Fibroblast of the conjunctiva (primary cell): ENCODE data around the gene NIP7.

Experiments used
- DNase-seq: peaks from one replicate; pipeline ENCODE4 v3.0.0-alpha.2; 2010; ENCODE audit warnings: low read depth

NIP7 gene

DNA sequence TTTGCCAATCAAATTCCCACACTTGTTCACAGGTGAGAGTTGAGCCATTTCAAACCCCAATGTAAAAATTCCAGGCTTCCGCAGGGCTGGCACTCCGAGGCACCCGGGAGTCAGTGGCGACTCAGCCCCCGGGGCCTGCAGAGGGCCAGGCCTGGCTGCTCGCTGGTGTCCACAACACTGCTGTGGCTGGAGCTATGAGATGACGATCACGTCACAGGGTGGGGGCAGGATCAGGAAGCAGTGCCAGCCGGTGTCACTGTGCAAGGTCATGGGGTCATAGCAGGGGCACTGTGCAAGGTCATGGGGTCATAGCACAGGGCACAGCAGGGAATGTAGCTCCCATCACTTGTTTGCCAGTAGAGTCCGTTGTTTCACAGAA, 20.7 kb upstream of the NIP7 start:
- no peak for DNase-seq

DNA sequence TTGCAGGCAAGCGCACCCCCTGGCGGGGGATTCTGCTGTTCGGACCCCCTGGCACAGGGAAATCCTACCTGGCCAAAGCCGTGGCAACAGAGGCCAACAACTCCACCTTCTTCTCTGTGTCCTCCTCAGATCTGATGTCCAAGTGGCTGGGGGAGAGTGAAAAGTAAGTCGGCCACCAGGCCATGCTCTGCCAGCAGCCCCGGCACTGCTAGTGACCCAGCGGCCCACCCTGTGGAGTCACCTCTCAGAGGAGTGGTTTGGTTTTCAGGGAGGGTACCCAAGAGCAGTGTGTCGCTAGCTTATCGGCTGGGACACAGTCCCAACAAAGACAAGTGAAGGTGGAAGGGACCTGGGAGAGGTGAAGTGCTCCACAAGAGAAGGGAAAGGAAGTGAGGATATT, 20.2 kb upstream of the NIP7 start:
- no peak for DNase-seq

DNA sequence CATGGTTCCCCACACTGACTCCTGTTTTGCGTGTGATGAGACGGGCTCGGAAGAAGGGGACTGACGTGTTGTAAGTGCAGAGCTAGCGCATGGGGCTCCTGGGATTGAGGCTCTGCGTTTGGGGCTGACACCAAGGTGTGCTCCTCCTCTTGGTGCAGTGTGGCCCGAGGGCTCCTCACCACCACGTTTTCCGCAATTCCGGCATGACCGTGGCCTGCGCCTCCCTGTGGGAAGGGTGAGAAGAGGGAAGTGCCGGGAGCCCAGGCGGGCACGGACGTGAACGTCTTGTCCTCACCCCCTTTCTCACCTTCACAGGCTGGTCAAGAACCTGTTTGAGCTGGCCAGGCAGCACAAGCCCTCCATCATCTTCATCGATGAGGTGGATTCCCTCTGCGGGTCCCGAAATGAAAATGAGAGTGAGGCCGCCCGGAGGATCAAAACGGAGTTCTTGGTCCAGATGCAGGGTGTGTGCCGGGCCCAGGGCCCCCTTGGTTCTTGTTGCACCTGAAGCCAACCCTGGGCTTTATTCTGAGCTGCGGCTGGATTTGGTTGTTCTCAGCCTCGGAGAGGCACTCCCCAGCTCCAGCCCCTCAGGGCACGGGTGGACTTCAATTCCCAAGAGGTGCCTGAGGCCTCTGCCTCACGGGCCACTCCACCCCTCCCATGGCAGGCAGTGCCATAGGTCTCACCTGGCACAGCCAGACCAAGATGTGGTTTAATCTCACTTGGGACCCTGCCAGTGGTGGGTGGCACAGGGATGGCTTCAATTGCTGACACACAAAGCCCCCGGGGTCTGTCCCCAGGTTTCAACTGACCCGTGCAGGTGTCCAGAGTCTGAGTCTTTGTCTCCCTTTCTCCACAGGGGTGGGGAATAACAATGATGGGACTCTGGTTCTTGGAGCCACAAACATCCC, 19.5 kb upstream of the NIP7 start:
- no peak for DNase-seq

DNA sequence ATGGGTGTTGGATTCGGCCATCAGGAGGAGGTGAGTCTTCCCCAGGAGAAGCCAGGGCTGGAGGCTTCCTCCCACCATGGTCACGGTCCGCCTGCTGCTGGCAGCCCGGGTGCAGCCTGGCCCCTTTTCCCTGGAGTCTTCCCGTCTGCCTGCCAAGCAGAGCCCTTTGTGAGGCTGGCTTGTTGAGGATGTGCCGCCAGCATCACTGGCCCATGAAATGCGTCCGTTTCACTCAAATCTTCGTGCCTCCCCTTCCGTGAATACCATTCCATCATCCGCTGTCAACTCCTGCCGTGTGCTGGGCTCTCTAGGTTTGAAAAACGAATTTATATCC, 18.9 kb upstream of the NIP7 start:
- DNase-seq, result no peak

DNA sequence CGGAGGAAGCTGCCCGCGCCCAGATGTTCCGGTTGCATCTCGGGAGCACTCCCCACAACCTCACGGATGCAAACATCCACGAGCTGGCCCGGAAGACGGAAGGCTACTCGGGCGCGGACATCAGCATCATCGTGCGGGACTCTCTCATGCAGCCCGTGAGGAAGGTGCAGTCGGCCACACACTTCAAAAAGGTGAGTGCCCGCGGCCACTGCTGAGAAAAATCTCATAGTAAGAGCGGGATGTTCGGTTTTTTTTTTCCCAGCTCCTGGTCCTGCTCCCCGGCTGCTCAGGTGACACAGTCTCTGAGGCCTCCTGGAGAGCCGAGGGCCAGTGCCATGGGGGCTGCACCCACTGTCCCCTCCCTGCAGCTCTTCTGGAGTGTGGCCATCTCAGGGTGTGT, 18.5 kb upstream of the NIP7 start:
- no peak for DNase-seq

DNA sequence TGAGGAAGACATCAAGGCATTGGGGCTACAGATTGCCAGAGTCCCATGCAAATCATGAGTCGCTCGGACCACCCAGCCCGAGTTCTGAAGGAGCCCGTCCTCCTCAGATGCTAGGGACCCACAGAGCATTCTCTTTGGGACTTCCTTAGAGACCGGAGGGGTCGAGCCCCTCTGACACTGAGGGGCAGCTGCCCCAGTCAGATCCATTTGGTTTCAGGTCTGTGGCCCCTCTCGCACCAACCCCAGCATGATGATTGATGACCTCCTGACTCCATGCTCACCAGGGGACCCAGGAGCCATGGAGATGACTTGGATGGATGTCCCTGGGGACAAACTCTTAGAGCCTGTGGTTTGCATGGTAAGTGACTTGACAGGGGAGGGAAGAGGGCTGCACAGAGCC, 17.2 kb upstream of the NIP7 start:
- DNase-seq, result no peak

DNA sequence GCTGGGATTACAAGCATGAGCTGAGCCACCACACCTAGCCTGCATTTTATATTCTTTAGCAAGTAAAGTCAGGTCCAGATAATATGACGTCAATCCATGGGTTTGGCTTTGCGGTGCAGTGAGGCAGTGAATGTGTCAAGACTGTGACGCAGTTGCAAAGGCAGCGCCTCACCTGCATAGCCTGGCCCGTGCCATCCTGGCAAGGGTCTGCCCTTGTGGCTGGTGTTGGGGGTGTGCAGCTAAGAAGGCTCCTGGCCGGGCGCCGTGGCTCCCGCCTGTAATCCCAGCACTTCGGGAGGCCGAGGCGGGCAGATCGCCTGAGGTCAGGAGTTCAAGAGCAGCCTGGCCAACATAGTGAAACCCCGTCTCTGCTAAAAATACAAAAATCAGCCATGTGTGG, 16.2 kb upstream of the NIP7 start:
- no peak for DNase-seq

DNA sequence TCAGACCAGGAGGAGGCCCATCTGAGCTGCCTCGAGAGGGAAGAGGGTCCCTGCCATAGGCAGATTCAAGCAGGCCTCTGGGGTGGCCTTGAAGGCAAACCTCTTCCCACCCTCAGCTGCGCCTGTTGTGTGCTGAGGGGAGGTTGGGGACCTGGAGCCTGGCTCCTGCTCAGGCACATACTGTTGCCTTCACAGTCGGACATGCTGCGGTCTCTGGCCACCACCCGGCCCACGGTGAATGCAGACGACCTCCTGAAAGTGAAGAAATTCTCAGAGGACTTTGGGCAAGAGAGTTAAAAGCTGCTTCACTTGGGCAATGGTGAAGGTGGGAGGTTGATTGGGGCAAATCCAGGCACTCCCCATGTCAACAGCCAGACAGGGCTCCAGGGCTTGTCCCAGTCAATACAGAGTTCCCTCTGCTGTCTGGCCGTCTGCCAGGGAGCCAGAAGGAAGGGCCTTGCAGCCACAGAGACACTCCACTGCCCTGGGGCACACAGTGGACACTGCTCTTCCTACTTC, 15.5 kb upstream of the NIP7 start:
- DNase-seq, result no peak

DNA sequence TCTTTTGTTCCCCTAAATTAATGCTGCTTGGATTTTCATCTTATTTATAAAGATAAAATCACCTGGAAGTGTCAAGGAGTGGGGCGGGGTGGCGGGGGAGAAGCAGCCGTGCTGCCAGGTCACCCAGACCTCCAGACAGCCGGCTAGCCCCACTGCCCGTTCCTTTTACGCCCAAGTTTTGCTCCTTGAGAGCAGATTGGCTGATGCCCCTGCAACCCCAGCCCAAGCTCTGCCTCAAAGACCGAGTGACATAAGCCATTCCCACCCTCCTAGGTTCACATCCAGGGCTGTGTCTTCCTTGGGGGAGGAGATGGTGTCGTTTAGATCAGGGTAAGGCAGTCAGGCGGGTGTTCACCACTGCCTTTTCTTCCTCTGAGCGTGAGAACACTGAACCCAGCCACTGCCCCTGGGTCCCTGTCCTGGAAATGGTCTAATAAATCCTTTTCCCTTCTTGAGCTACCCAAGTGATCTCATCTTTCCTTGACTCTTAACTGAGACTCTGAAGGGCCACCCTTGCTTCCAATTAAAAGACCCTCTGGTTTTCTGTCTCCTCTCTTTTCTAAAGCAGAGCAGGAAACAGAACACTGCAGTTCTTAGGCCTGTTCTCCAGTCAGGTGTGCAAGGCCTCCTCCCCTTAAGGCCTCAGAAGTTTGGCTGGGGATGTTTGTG, 14.9 kb upstream of the NIP7 start:
- no peak for DNase-seq

DNA sequence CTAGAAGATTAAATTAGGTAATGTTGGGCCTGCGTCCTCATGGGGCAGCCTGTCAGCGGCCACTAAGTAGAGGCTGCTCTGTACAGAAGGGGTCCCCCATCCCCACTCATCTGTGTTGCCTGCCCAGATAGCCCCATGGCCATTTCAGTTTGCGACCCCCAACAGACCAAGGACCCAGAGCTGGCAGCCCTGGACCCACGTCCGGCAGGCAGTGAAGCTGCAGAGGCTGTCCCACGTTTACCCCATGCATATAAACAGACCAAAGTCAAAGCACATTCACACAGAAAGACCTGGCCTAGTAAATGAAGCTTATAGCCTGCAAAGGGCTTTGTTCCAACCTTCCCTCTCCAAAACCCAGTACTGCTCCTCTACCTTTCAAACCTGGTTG, 13.8 kb upstream of the NIP7 start:
- no peak for DNase-seq

DNA sequence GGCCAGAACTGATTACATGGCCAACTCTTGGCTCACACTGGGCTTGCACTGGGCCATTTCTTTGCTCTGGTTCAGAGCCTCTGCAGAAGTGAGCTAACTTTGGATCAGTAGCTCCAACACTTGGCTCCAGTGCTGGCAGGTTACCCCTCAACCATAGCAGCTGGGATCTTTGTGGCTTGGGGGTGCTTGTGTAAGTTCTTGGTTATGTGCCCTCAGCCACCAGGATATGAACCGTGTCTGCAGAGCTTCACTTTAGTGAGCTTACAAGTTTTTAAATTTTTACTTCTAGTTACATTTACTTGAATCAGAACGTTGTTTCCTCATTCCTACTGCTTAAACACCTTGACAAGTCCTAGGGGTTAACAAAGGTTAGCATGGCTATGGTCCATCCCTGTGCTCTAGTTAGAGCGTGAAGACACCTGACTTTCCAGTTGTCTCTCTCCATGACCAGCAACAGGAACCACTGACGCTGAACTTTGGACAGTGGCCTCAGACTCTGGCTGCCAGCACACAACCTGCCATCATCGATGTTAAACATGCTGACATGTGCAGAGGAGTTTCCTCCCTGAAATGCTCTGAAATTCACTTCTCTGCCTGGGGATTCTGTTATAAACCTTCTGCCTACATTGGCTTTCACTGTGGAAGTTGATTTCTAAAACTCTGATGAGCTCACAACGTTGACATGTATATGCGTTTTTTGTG, 13.2 kb upstream of the NIP7 start:
- no peak for DNase-seq

DNA sequence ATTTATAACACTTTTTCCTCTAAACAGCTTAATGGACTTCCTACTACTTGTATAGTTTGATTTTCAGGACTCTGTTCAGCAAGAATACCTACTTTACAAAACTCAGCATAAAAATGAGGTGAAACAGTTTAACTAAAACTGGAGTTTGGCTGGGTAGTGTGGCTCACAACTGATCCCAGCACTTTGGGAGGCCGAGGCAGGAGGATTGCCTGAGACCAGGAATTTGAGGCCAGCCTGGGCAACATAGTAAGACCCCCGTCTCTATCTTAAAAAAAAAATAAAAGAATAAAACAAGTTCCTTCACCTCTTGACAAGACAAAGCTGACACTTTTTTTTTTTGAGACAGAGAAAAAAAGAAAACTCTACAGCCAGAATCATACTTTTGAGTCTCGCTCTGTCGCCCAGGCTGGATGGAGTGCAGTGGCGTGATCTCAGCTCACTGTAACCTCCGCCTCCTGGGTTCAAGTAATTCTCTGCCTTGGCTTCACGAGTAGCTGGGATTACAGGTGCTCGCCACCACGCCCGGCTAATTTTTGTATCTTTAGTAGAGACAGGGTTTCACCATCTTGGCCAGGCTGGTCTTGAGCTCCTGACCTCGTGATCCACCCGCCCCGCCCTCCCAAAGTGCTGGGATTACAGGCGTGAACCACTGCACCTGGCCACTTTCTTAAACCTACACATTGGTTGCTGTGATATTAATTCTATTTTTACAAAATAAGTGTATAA, 11.8 kb upstream of the NIP7 start:
- no peak for DNase-seq

DNA sequence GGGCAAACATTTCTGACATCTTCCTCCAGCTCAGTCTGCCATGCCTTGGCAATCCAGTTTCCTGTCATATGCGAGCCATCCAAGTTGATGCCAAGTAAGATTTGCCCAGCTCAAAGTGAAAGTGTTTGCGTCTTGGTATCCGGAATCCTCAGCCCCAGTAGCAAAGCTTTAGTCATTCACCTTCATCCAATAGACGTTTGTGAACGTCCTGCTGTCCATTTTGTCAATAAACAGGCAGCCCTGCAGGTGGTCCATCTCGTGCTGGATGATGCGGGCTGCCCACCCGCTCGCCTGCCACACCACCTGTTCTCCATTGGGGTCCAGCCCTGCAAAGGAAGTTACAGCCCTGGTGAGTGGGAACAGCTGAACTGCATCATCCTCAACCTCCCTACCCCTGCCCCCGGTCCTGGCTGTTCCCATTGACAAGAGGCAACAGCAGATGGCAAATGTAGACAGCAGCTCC, 10.7 kb upstream of the NIP7 start:
- no peak for DNase-seq

DNA sequence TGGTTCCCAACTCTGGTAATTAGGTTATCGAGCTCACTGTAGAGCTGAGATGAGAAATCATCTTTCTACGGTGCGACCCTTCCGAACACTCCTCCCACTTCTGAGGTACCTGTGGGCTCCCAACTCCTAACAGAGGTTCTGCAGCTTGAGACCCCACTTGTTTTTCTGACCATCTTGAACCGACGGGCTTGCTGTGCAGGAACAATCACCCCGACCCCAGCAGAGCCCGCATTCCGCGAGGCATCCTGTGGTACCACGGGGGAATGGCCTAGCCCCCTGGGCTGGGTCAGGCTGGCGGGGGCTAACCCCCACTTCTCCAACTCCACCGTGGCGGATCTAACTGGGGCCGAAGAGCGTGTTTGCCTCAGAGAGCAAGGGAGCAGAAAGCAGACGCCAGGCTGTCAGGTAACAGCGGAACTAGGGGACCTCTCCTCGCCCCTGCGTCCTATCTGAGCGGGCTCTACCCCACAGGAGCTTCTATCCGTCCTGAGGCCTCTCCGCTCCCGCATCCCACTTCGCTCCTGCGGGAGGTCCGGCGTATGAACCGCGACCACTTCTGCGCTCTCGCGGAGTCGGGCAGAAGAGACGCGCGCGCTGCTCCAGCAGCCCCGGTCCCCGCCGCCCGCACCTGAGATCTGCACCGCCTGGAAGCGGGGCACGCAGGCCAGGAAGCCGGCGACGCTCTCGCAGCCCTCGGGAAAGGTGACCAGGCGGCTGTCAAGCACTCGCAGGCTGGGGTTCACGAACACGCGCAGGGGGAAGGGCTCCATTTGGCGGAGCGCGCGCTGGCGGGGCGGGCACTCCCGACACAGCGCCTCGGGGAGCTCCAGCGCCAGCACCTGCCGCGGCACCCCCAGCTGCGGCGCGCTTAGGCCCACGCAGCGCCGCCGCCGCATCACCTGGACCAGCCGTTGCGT, 9.9 kb upstream of the NIP7 start:
- DNase-seq, result no peak

DNA sequence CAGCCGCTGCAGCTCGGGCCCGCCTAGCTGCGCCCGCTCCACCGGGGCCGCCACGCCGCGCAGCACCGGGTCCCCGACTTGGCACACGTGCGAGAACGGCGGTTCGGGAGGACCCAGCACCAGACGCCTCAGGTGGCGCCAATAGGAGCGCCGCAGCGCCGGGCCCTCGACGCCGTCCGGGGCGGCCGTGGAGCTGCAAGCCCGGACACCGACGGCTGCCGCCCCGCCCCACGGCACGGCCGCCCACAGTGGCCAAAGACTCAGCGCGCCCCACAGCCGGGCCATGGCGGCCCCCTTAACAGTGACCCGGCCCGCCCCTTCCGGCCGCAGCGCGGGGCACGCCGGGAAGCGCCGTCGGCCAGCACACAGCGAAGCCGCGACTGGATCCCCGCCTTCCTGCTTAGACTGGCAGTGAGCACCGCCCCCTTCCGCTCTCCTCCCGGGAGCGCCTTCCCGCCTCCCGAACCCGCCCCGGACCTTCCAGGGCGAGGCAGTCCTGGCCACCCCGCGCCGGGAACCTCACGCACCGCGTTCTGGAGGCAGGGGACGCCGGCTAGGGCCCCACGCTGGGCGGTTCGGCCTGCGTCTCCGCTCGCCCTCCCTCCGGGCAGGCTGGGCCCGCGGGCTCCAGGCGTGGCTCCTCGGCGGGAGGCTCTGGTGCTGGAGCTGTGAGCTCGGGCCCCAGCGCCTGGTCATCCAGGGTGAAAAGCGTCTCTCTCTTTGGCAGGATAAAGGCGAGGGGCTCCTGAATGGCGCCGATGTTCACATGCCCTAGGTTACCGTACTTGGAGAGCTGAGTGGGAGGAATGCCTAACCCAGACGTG, 9.1 kb upstream of the NIP7 start, which contains the start of gene PDF:
Gene PDF, minus strand, starts transcription at position 303 of the 824 bp plus-strand sequence. Its CDS starts 18 bp downstream, at position 285.
- DNase-seq, result peak; percentile 87

DNA sequence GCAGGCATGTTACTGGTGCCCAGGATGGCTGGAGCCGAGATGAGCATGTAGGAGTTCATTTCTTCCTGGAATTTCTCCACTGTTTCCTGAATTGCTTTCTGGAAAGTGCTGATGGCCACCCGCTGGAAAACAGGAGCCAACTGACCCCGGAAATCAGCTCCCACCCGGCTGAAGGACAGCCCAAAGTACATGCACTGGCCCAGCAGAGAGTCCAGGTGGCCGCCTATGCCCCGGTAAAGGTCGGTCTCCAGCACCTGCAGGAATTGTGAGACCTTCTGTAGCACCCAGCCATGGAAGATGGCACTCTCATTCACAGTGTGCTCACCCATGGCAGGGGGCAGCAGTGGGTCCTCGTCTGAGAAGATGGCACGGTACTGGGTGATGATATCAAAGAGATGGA, 4.9 kb upstream of the NIP7 start:
- DNase-seq, result no peak

DNA sequence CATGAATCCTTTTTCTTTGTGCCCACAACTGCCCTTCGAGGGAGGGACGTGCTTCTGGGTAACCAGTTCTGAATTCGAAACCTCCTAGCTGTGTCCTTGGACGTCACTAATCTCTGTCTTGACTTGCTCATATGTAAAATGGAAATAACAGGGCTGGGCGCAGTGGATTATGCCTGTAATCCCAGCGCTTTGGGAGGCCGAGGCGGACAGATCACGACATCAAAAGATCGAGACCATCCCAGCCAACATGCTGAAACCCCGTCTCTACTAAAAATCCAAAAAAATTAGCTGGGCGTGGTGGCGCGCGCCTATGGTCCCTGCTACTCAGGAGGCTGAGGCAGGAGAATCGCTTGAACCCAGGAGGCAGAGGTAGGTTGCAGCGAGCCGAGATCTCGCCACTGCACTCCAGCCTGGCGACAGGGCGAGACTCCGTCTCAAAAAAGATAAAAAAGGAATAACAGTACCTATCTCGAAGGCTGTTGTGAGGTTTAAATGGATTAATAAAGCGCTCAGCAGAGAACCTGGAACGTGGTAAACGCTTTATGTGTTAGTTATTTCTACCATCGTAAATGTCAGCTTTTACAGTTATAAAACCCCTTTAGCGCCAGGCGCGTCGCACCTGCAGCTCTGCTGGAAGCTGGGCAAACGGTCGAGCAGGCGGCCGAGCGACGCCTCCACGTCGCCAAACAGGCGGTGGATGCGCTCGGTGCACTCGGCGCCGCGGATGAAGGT, 849 bp upstream of the NIP7 start:
- DNase-seq, result no peak

DNA sequence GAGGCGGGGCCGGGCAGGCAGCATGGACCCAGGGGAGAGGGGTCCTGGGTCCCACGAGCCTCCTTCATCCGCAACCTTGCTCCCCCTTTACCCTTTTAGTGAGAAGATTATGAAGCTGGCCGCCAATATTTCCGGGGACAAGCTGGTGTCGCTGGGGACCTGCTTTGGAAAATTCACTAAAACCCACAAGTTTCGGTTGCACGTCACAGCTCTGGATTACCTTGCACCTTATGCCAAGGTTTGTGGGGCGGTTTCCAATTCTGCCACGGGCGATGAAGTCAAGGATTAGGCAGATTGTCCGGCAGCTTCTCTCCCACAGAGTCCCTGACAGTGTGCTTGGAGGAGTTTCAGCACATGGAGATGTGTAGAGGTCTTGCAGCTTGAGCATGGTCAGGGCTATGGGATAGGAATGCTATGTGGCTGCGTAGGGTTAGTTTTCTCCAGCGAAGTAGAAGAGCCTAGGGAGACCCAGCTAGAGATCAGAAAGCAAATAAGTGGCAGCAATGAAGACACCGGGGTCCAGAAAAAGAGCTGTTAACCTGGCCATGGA, 598 bp downstream of the NIP7 start:
- no peak for DNase-seq

DNA sequence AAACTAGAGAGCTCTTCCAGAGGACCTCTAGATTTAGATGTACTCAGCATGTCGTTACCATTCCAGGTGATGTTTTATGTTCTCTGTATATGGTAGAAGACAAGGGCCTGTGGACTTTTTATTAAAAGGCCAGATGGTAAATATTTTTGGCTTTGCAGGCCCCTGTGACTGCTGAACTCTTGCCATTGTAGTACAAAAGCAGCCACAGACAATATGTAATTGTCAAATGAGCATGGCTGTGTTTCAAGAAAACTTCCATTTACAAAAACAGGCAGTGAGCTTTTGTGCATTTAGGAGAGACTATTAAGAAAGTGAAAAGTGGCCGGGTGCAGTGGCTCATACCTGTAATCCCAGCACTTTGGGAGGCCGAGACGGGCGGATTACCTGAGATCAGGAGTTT, 4.6 kb downstream of the NIP7 start:
- no peak for DNase-seq
